Endothelial cell of umbilical vein (primary cell): Measurements from ENCODE around the gene CNDP1. TPM values are rescaled to one million over a fixed set of nuclear protein-coding genes. Genes with fewer than 3 reads are reported as not detected.

Experiments used
- BruUV-seq: library from RNA; stranded (reverse); fragments of 400-500 nt; replicated peaks from 2 replicates; lab custom pipeline; 2021; lab: Mats Ljungman, UMichigan
- CTCF ChIA-PET: fragments of 300-600, 350-600 bp; sonication (Branson Sonifier 250); formaldehyde crosslinking; loops from one replicate; lab custom pipeline; 2021; ENCODE audit warnings: antibody characterized with exemption, inconsistent platforms; lab: Charles Lee
- POLR2A ChIA-PET: fragments of 300-600, 350-600 bp; sonication (Branson Sonifier 250); formaldehyde crosslinking; loops from one replicate; lab custom pipeline; 2021; ENCODE audit warnings: antibody characterized with exemption, inconsistent platforms; lab: Charles Lee
- DNase-seq: peaks from one replicate; pipeline ENCODE4 v3.0.0-alpha.2; 2011; ENCODE audit warnings: low read depth, low spot score
- FAIRE-seq: peaks from 2 replicates; lab custom pipeline; 2011; peaks lifted over from hg19 to GRCh38; lab: Jason Lieb, UNC
- H2AFZ ChIP-seq: 2 replicates; pipeline ENCODE4 v1.6.0; 2012; ENCODE audit warnings: low read depth, low read length, control low read depth, inconsistent platforms
- H3K27ac ChIP-seq: 2 replicates; pipeline ENCODE4 v1.5.1; 2011; ENCODE audit warnings: low read depth, mild to moderate bottlenecking, control low read depth, low read length, moderate library complexity; ENCODE audit not compliant: insufficient read depth
- H3K27me3 ChIP-seq, 2 experiments: 2 replicates each; pipeline versions ENCODE4 v1.6.0 to v1.6.1; 2011; ENCODE audit warnings: low read length in 2 of 2, mixed read lengths in 1 of 2; ENCODE audit not compliant: control insufficient read depth in 2 of 2, insufficient read depth in 2 of 2
- H3K36me3 ChIP-seq, 2 experiments: 2 replicates in 1 of 2; 3 replicates in 1 of 2; pipeline ENCODE4 v1.5.1; 2011; ENCODE audit warnings: low read length in 2 of 2, mild to moderate bottlenecking in 1 of 2, moderate library complexity in 1 of 2; ENCODE audit not compliant: control insufficient read depth in 2 of 2, insufficient read depth in 2 of 2; ENCODE audit errors: extremely low read depth in 1 of 2
- H3K4me1 ChIP-seq: 3 replicates; pipeline ENCODE4 v1.5.1; 2011; ENCODE audit warnings: mild to moderate bottlenecking, low read length; ENCODE audit not compliant: control insufficient read depth, insufficient read depth; ENCODE audit errors: extremely low read depth
- H3K4me2 ChIP-seq: 2 replicates; pipeline ENCODE4 v1.6.1; 2011; ENCODE audit warnings: low read length, control low read depth, mixed read lengths; ENCODE audit not compliant: insufficient read depth
- H3K4me3 ChIP-seq, 3 experiments: fragments of 200-600 bp in 1 of 3; sonication (generic), shearing (Covaris generic) in 1 of 3; replicated peaks in 1 of 3; 2 replicates each; pipeline ENCODE4 v1.5.1; 2011 to 2016; ENCODE audit warnings: control low read depth in 3 of 3, low read length in 3 of 3, mild to moderate bottlenecking in 2 of 3, inconsistent platforms in 1 of 3, low read depth in 1 of 3, moderate library complexity in 1 of 3; ENCODE audit not compliant: insufficient read depth in 1 of 3
- H3K79me2 ChIP-seq: 2 replicates; pipeline ENCODE4 v1.6.0; 2012; ENCODE audit warnings: low read length, inconsistent platforms; ENCODE audit not compliant: control insufficient read depth, insufficient read depth
- H3K9ac ChIP-seq: replicated peaks from 2 replicates; pipeline ENCODE3; 2011; ENCODE audit warnings: low read length, control low read depth; ENCODE audit not compliant: insufficient read depth; ENCODE audit errors: extremely low read depth
- H3K9me1 ChIP-seq: replicated peaks from 3 replicates; pipeline ENCODE4 v1.6.0; 2011; ENCODE audit warnings: mild to moderate bottlenecking, low read length; ENCODE audit not compliant: control insufficient read depth, insufficient read depth; ENCODE audit errors: extremely low read depth
- H3K9me3 ChIP-seq: replicated peaks from 2 replicates; pipeline ENCODE4 v1.5.1; 2012; ENCODE audit warnings: low read length, inconsistent platforms; ENCODE audit not compliant: control insufficient read depth, insufficient read depth
- H4K20me1 ChIP-seq: replicated peaks from 2 replicates; pipeline ENCODE3; 2011; ENCODE audit warnings: mild to moderate bottlenecking, low read length; ENCODE audit not compliant: control insufficient read depth, insufficient read depth; ENCODE audit errors: extremely low read depth
- CTCF ChIP-seq, 2 donors: IDR thresholded peaks; 1 replicate in 1 of 2; 2 replicates in 1 of 2; pipeline ENCODE4 v1.5.1; 2011; ENCODE audit warnings: low read length in 2 of 2, mild to moderate bottlenecking in 2 of 2, moderate library complexity in 2 of 2, control low read depth in 1 of 2, inconsistent platforms in 1 of 2, low read depth in 1 of 2; ENCODE audit not compliant: insufficient read depth in 1 of 2; ENCODE audit errors: extremely low read depth in 1 of 2
- EZH2 ChIP-seq: IDR thresholded peaks from 2 replicates; pipeline ENCODE4 v1.6.1; 2012; ENCODE audit warnings: borderline replicate concordance, low read depth, mild to moderate bottlenecking, moderate library complexity, low read length, inconsistent platforms; ENCODE audit not compliant: severe bottlenecking
- FOS ChIP-seq: IDR thresholded peaks from 2 replicates; pipeline ENCODE4 v1.6.1; 2011; ENCODE audit warnings: mild to moderate bottlenecking, low read length, moderate library complexity, borderline replicate concordance; ENCODE audit not compliant: insufficient read depth
- GATA2 ChIP-seq: IDR thresholded peaks from 2 replicates; pipeline ENCODE4 v1.7.0; 2011; ENCODE audit warnings: low read depth, mild to moderate bottlenecking, moderate library complexity, mixed read lengths, low read length; ENCODE audit not compliant: insufficient read length, insufficient read depth
- JUN ChIP-seq: IDR thresholded peaks from 2 replicates; pipeline ENCODE4 v1.6.1; 2011; ENCODE audit warnings: borderline replicate concordance, low read depth; ENCODE audit not compliant: insufficient read length, insufficient read depth
- MAX ChIP-seq: IDR thresholded peaks from 2 replicates; pipeline ENCODE4 v1.6.1; 2011; ENCODE audit not compliant: insufficient read depth, insufficient read length
- MYC ChIP-seq: IDR thresholded peaks from one replicate; pipeline ENCODE4 v1.6.1; 2011; ENCODE audit warnings: mild to moderate bottlenecking, low read depth, low read length
- POLR2A ChIP-seq: IDR thresholded peaks from 2 replicates; pipeline ENCODE4 v1.6.1; 2012; ENCODE audit warnings: low read depth, mild to moderate bottlenecking, control low read depth, low read length
- POLR2AphosphoS5 ChIP-seq: IDR thresholded peaks from 2 replicates; pipeline ENCODE4 v1.6.1; 2012; ENCODE audit warnings: low read depth, mild to moderate bottlenecking, control low read depth, low read length, moderate library complexity; ENCODE audit not compliant: insufficient read depth
- dilution Hi-C: fragments of 300-500 bp; cut with MboI; formaldehyde crosslinking; loops from one replicate; pipeline ENCODE4 v1.15.0; 2019; ENCODE audit warnings: low sequenced_read_pairs; ENCODE audit not compliant: extremely low pct_ligation_motif_present
- intact Hi-C: fragments of 100-400 bp; cut with micrococcal nuclease; formaldehyde crosslinking; loops from one replicate; pipeline ENCODE4 v1.10.0; 2022
- polyA plus RNA-seq, 4 experiments: library from polyadenylated mRNA; depleted of rRNA in 3 of 4; stranded (reverse) in 3 of 4; unstranded in 1 of 4; fragments of >200 nt; gene quantifications; 2 replicates each; pipeline versions ENCODE4 v1.2.1 to v1.2.3, GENCODE V29; 2011 to 2012; ENCODE audit warnings: missing spikeins in 1 of 4
- total RNA-seq: library from RNA; stranded (reverse); gene quantifications from 2 replicates; pipeline ENCODE4 v1.2.3, GENCODE V29; 2021

CNDP1 gene
- total and polyA plus RNA-seq, 2 donors (not counting 3 experiments of a cell fraction or from before 2014, with no cell fraction given), result not detected

GRCh38 chr18:74515620-74516231, 18.6 kb upstream of the CNDP1 start:
- DNase-seq, result no peak
- Histone ChIP-seq H3K9ac (no peak overlapping the region), H3K27me3 (no peaks in the 10 kb centered on the region), H3K4me1 (no peaks in the 10 kb centered on the region), H2AFZ (no peak overlapping the region), H3K9me1 (no peaks in the 10 kb centered on the region), H3K79me2 (no peaks in the 10 kb centered on the region), H3K4me2 (no peak overlapping the region), H3K36me3 (peaks cover 2 to 44% of the 10 kb centered on the region in 2 experiments), H3K9me3 (no peaks in the 10 kb centered on the region), H4K20me1 (no peaks in the 10 kb centered on the region), H3K27ac (no peak overlapping the region), H3K4me3 (no peak overlapping the region)
- intact Hi-C loops (no loop called here), dilution Hi-C loops (no loop called here)
- FAIRE-seq, result no peak
- TF ChIP-seq GATA2 (no peak), EZH2 (no peak), POLR2A (no peak), JUN (no peak), MAX (no peak), POLR2AphosphoS5 (no peak), MYC (no peak), FOS (no peak), CTCF (IDR thresholded peaks at IDR 0.05; ENCODE audit: extremely low read depth in 1 of 2, insufficient read depth in 1 of 2, low read depth in 1 of 2, low read length in 2 of 2) (no peak)
- CTCF ChIA-PET, result no interaction called here
- no TSS peak for BruUV-seq
- POLR2A ChIA-PET, result no interaction called here
